Calu3 (cell line): Measurements from ENCODE around the gene CYBC1. TPM values are rescaled to one million over a fixed set of nuclear protein-coding genes. Genes with fewer than 3 reads are reported as not detected.
A peak's percentile ranks its signal among the peaks of the same experiment; 100 is the strongest.
"Not testable (repeated sequence)": the region's sequence is repeated elsewhere in the genome, so short reads cannot be mapped to it uniquely, and the experiment has no call there.

Source experiments
- BruUV-seq: library from RNA; stranded (reverse); fragments of 400-500 nt; replicated peaks from 2 replicates; lab custom pipeline; 2021; lab: Mats Ljungman, UMichigan
- CTCF ChIA-PET: fragments of 300-600 bp; sonication (Branson Sonifier 250); formaldehyde crosslinking; loops from one replicate; lab custom pipeline; 2022; ENCODE audit warnings: antibody characterized with exemption; lab: Charles Lee
- DNase-seq: peaks from one replicate; pipeline ENCODE4 v3.0.0; 2022
- H3K27ac Mint-ChIP-seq: one replicate; pipeline ENCODE4 v1.8.0; 2022; ENCODE audit warnings: mixed read lengths; ENCODE audit not compliant: unreplicated experiment
- H3K27me3 Mint-ChIP-seq: one replicate; pipeline ENCODE4 v1.8.0; 2022; ENCODE audit warnings: mixed read lengths; ENCODE audit not compliant: unreplicated experiment
- H3K36me3 Mint-ChIP-seq: one replicate; pipeline ENCODE4 v1.8.0; 2022; ENCODE audit warnings: mild to moderate bottlenecking, moderate library complexity, mixed read lengths; ENCODE audit not compliant: insufficient read depth, unreplicated experiment
- H3K4me1 Mint-ChIP-seq: one replicate; pipeline ENCODE4 v1.8.0; 2022; ENCODE audit warnings: mild to moderate bottlenecking, low read depth, mixed read lengths; ENCODE audit not compliant: unreplicated experiment
- H3K4me3 Mint-ChIP-seq: one replicate; pipeline ENCODE4 v1.8.0; 2022; ENCODE audit warnings: mild to moderate bottlenecking, low read depth, moderate library complexity, mixed read lengths; ENCODE audit not compliant: unreplicated experiment
- H3K9me3 Mint-ChIP-seq: one replicate; pipeline ENCODE4 v1.8.0; 2022; ENCODE audit warnings: low read depth, mixed read lengths; ENCODE audit not compliant: unreplicated experiment
- CTCF ChIP-seq: fragments of 200-600 bp; IDR thresholded peaks from one replicate; pipeline ENCODE4 v1.8.0; 2022; ENCODE audit warnings: antibody characterized with exemption; ENCODE audit not compliant: unreplicated experiment
- intact Hi-C: fragments of 100-400 bp; cut with micrococcal nuclease; formaldehyde crosslinking; loops from one replicate; pipeline ENCODE4 v1.10.0; 2022; ENCODE audit not compliant: unreplicated experiment
- total RNA-seq: library from RNA; stranded (reverse); gene quantifications from 2 replicates; pipeline ENCODE4 v1.2.3, GENCODE V29; 2022

Gene CYBC1
- total RNA-seq, 1 experiment from 2014 or later: 80.3 TPM

GRCh38 chr17:82415336-82415735, 35.2 kb downstream of the CYBC1 start:
- CTCF ChIA-PET: no interaction called here
- intact Hi-C loops: no loop called here
- no peaks in the 10 kb centered on the region for H3K4me1 Mint-ChIP-seq
- BruUV-seq: no TSS peak
- no peaks in the 10 kb centered on the region for H3K27me3 Mint-ChIP-seq
- no peak for TF ChIP-seq CTCF
- no peak for DNase-seq
- no peak overlapping the region for H3K4me3 Mint-ChIP-seq
- no peaks in the 10 kb centered on the region for H3K9me3 Mint-ChIP-seq
- H3K36me3 Mint-ChIP-seq: peaks cover 18% of the 10 kb centered on the region
- no peak overlapping the region for H3K27ac Mint-ChIP-seq

DNA sequence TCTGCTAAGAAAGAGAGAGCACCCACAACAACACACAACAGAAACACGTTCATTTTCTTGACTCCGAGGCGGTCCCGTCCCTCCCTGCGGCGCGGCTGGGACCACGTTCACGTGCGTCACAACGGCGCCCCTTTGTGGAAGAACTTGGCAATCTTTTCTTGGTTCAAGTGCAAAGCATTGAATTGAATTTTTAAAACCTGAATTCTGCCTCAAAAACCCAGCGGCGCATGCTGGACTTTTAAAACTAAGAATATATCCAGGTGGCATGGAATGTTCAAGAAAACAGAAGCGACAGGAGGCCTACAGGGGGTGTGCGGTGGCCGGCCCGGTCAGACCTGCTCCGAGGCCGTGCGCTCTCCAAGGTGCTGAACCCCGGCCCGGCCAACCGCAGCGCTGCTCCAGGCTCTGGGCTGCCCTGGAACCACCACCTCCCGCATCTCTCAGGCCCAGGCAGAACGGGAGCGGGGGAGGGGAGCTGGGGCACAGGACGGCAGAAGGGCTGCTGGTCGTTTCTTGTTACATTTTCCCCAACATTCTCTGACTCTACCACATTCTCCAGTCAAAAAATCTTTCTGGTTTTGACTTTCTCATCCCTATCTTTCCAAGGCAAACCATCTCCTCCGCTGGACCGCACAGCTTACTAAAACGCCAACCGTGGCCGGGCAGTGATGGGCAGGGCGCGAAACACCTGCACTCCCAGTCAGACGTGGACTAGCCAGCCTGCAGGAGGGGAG, 35.8 kb downstream of the CYBC1 start:
- BruUV-seq: no TSS peak
- peak; percentile 62 for DNase-seq
- CTCF ChIA-PET: no interaction called here
- Mint-ChIP-seq H3K9me3 (no peaks in the 10 kb centered on the region), H3K27ac (no peak overlapping the region), H3K4me1 (no peaks in the 10 kb centered on the region), H3K36me3 (peaks cover 18% of the 10 kb centered on the region), H3K4me3 (no peak overlapping the region), H3K27me3 (no peaks in the 10 kb centered on the region)
- TF ChIP-seq CTCF: peak; percentile 26
- intact Hi-C loops: loop anchor here (5.0 kb wide), 1 partner anchor 62 kb away; no protein-coding TSS in a partner anchor

DNA sequence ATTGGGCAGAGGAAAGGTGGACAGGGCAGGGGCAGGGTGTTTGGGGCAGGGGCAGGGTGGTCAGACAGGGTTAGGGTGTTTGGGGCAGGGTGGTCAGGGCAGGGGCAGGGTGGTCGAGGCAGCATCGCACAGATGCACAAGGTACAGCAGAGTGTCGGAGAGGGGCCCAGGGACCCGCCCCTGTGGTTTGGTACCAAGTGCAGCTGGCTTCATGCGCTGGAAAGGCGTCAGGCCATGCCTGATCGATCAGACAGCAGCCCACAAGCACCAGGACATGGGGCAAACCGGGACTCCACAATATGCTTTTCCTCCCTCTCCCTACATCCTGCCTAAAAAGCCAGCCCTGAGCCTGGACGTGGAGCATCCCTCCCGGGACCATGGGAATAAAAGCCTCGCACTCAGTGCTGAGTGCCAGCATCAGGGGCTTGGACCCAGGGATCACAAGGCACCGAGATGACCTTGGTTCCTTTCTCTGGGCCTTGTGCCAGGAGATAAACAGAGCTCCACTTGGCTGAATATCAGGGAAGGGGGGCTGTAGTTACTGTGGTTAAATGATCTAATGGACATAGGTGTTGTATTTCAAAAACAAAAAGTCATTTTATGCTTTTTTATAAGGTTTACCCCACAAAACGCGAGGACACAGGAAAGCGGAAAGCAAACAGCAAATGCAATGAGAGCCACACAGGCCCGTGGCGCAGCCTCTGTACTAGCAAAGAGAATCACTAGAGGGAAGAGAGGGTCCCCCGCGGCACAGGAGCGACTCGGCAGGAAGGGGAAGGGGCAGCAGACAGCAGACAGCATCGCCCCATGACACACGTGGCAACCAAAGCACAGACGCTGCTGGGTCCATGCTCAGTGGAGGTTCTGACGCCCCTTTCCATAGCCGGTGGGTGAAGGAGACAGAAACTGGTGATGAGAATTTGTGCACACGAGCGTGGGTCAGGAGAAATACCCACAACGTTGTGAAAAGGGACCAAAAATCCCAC, 37.7 kb downstream of the CYBC1 start:
- no peaks in the 10 kb centered on the region for H3K4me1 Mint-ChIP-seq
- H3K27ac Mint-ChIP-seq: no peak overlapping the region
- H3K27me3 Mint-ChIP-seq: no peaks in the 10 kb centered on the region
- no peak for DNase-seq
- intact Hi-C loops: loop anchor here (5.0 kb wide), 1 partner anchor 61 kb away; no protein-coding TSS in a partner anchor
- BruUV-seq: no TSS peak
- no peak for TF ChIP-seq CTCF
- H3K9me3 Mint-ChIP-seq: no peaks in the 10 kb centered on the region
- CTCF ChIA-PET: interaction anchor here (0.7 kb wide), 1 partner anchor 110 kb away, joined by 3 read pairs; no protein-coding TSS in a partner anchor
- H3K4me3 Mint-ChIP-seq: no peak overlapping the region
- peaks cover 5% of the 10 kb centered on the region for H3K36me3 Mint-ChIP-seq

DNA sequence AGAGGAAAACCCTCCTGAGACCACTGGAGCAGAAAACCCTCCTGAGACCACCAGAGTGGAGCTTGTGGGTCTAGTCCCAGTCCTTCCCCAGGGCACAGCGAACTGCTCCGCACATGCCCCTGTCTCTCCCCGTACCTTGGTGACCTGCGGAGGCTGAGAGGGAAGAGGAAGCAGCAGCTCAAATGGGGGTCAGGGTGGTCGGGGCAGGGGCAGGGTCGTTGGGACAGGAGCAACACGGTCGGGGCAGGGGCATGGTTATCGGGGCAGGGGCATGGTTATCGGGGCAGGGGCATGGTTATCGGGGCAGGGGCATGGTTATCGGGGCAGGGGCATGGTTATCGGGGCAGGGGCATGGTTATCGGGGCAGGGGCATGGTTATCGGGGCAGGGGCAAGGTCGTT, 38.5 kb downstream of the CYBC1 start:
- H3K27ac Mint-ChIP-seq, BruUV-seq, H3K27me3 Mint-ChIP-seq, H3K4me1 Mint-ChIP-seq, H3K36me3 Mint-ChIP-seq, H3K9me3 Mint-ChIP-seq, H3K4me3 Mint-ChIP-seq, CTCF ChIA-PET, DNase-seq: not testable (repeated sequence)
- intact Hi-C loops: loop anchor here (5.0 kb wide), 1 partner anchor 60 kb away; no protein-coding TSS in a partner anchor
